Inflammatory macrophage treated with lipopolysaccharide for 4 hours (primary cell): ENCODE data around the gene LGALS7B.
"Not testable (repeated sequence)": the region's sequence is repeated elsewhere in the genome, so short reads cannot be mapped to it uniquely, and the experiment has no call there.

Source experiments
- DNase-seq: peaks from one replicate; pipeline ENCODE4 v3.0.0-alpha.2; 2020

Gene LGALS7B

DNA sequence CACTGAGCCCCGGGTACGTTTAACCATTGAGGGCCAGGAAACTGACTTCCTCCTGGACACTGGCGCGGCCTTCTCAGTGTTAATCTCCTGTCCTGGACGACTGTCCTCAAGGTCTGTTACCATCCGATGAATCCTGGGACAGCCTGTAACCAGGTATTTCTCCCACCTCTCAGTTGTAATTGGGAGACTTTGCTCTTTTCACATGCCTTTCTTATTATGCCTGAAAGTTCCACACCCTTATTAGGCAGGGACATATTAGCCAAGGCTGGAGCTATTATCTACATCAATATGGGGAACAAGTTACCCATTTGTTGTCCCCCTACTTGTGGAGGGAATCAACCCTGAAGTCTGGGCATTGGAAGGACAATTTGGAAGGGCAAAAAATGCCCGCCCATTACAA is 36.9 kb downstream of the LGALS7B start:
- DNase-seq = not testable (repeated sequence)

DNA sequence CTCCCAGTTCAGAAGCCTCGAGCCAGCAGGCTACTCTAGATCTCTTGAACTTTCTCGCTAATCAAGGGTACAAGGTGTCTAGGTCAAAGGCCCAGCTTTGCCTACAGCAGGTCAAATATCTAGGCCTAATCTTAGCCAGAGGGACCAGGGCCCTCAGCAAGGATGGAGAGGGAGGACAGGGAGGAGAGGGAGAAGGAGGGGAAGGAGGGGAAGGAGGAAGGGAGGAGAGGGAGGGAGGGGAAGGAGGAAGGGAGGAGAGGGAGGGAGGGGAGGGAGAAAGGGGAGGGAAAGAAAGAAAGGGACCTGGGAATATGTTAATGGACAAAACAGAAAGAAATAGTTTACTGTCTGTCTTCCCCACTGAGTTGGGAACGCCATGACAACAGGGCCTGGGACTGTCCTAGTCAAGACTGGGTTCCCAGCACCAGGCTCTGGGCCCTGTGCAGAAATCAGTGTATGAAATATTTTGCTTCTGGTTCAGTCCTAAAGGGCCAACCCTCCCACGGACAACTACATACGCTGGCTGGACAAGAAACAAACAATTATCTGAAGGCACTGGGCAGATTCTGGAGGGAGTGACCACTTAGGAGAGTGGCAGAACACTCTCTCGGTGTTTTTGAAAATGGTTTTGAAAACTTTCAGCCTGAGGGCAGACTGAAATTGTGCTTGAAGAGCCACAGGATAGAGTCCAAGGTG is 38.0 kb downstream of the LGALS7B start:
- no peak for DNase-seq

GRCh38 chr19:38829203-38829602 is 40.2 kb downstream of the LGALS7B start:
- DNase-seq = peak; percentile 73

GRCh38 chr19:38830039-38830733 is 41.2 kb downstream of the LGALS7B start:
- peak; percentile 11 for DNase-seq

DNA sequence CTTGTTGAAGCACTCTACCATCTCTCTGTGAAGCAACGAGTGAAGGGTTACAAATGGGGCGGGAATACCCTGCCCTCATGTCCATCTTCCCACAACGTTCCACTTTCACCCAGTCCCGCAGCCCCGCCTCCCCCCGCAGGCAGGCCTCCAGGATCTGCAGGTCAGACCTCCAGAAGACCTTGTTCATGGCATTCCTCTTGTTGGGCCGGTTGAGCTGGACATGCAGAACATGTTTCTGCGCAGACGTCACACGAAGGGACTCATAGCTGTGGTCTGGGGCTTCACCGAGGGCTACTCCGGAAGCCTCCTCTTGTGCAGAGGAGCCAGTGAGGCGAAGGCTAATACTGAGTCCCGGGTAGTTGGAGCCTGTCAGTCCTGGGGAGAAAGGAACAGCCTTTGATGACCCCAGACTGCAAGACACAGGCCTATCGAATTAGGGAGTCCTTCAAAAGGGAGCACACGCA is 42.2 kb downstream of the LGALS7B start:
- DNase-seq = peak; percentile 55

GRCh38 chr19:38833092-38833425 is 44.1 kb downstream of the LGALS7B start:
- DNase-seq = peak; percentile 9

- no peak for DNase-seq
Measured at GRCh38 chr19:38834104-38834490, 45.1 kb downstream of the LGALS7B start.

- no peak for DNase-seq
Measured at GRCh38 chr19:38834590-38834989, 45.6 kb downstream of the LGALS7B start.

DNA sequence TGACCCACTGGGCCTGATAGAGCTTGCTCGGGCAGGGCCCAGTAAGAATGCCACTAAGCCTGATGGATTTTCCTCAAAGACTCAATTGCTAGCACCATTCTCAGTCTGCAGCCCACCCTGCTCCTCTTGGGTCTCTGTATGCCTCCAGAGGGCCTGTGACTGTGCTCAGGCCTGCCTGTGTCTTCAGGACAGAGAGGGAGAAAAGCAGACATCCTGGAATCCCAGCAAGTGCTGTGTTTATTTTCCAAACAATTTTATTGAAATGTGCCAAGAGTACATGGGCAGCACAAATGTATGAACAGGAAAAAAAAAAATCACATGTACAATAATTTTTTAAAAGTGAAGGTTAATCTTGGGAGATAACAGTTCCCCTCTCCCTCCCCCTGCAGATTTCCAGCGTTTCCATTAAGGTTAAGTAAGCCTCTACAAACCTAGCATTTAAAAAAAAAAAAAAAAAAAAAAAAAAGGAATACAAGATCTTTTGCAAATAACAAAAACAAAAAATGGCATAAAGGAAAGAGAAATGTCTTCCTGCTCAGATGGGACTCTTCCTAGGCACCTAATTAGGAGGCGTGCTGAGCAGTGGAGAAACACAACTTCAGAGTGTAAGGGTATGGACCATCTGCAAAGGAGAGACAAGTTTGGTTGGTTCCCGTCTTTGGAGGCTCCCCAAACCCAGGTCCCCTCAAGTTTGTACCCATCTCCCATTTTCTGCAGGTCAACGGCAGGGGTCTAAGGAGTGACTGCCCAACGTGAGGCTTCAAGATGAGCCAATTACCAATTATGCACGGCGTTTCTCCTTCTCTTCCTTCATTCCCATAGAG is 47.4 kb downstream of the LGALS7B start:
- no peak for DNase-seq

- DNase-seq = no peak
Measured at GRCh38 chr19:38836983-38837626, 48.1 kb downstream of the LGALS7B start.

- no peak for DNase-seq
Measured at GRCh38 chr19:38837656-38838121, 48.7 kb downstream of the LGALS7B start.

DNA sequence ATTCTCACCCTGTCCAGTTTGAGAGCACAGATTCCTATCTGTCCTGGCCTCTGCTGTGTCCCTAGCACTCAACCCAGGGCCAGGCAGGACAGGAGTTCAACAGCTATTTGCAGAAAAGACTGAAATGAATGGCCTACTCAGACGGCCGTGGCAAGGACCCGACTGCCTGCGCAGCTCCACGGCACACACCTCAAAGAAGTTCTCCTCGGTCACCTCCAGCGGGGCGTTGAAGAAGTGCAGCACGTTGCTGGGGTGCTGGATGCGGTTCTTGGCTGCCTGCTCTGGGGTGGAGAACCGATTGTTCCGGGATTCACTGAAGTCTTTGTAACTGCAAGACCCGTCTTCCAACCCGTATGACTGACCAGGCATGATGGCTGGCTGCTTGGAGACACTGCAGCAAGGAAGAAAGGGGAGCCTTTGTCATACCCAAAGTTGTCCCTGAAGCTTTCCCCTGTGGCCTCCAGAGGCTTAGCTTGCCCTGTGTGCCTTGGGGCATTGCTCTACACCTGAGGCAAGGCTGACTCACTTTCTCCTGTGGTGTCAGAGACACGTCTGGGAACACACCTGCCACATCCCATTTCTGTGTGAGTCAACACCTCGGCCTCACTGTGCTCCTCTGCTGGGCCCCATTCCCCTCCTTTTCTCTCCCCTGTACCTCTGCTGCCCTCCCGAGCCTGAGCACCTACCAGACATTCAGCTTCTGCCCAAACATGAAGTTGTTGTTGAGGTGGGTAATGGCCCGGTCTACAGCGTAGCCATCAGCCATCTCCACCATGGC is 49.4 kb downstream of the LGALS7B start:
- no peak for DNase-seq

- DNase-seq = no peak
Measured at GRCh38 chr19:38838986-38839761, 50.2 kb downstream of the LGALS7B start.

DNA sequence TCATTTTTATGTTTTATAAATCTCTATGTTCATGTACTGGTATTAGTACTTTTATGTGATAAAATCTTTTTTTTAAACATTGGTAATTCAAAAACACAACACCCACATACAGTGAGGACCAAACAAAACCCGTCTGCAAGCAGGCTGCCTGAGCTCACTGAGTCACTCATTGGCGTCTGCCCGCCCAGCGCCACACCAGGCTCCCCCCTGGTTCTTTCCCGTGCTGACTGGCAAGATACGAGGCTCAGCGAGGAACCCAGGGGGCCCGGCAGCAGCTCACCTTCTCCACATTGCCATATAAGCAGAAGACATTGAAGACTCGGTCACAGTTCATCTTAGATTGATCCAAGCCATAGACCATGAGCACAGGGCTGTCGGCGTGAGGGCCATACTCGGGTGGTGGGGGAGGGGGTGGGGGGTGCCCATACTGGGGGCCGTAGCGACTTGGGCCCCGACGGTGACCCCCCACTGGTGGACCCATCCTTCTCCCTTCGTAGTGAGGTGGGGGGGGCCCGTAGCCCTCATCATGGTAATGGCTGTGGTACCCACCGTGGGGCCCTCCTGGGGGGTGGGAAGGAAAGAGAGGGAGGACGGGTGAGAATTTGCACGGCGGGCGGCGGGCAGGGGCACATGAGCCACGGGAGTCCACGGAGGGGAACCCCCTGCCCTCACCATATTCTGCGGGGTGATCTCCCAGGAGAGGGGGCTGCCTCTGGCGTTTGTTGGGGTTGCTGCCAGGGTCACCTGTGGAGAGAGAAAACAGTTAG is 51.0 kb downstream of the LGALS7B start:
- DNase-seq = no peak

- DNase-seq = no peak
Measured at GRCh38 chr19:38840583-38840968, 51.6 kb downstream of the LGALS7B start.
